ES-I3 (cell line): ENCODE measurements around the gene MUC6.

Experiments used
- H3K36me3 ChIP-seq: 2 replicates; pipeline ENCODE4 v1.6.1; 2013; ENCODE audit warnings: mild to moderate bottlenecking, low read length, control low read depth, moderate library complexity; ENCODE audit not compliant: insufficient read depth
- H3K4me1 ChIP-seq: 2 replicates; pipeline ENCODE4 v1.6.1; 2013; ENCODE audit warnings: mild to moderate bottlenecking, control low read depth, low read length; ENCODE audit not compliant: insufficient read depth
- H3K9ac ChIP-seq: 2 replicates; pipeline ENCODE4 v1.6.1; 2013; ENCODE audit warnings: low read depth, mild to moderate bottlenecking, low read length, moderate library complexity
- H3K9me3 ChIP-seq: 2 replicates; pipeline ENCODE4 v1.6.1; 2013; ENCODE audit warnings: mild to moderate bottlenecking, low read length, moderate library complexity; ENCODE audit not compliant: control insufficient read depth, insufficient read depth

Gene MUC6

DNA sequence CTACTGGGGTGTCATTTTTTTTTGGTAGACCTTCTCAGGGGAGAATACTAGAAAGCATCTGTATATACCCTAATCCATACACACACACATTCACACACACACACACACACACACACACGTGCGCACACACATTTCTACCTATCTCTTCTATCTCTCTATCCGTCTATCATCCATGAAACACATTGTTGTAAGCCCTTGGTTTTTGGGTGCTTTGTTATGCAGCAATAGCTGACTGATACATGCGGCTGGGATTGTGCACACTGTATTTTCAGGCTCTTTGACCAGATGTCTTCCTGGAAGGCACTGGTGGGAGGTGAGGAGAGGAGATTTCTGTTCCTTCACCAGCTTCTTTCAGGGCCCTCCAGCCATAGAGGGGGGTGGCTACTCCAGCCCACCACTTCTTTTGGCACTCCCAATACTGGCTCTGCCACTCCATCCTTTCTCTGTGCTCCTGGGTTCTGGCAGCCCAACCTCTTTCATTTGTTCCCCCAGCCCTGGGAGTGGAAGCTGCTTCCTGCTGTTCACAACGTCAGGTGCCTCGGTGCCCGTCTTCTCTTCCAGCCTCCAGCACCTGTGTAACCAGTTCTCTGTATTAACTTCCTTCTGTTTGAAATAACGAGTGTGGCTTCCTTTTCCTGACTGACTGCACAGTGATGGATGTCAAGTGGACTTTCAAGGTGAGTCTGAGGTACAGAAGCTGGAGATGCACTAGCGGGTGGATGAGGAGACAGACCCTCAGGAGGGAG is 25.7 kb upstream of the MUC6 start:
- Histone ChIP-seq H3K36me3 (no peaks in the 10 kb centered on the region), H3K9ac (no peak overlapping the region), H3K9me3 (no peaks in the 10 kb centered on the region; the same call in 1 of the 2 replicates), H3K4me1 (no peaks in the 10 kb centered on the region)

DNA sequence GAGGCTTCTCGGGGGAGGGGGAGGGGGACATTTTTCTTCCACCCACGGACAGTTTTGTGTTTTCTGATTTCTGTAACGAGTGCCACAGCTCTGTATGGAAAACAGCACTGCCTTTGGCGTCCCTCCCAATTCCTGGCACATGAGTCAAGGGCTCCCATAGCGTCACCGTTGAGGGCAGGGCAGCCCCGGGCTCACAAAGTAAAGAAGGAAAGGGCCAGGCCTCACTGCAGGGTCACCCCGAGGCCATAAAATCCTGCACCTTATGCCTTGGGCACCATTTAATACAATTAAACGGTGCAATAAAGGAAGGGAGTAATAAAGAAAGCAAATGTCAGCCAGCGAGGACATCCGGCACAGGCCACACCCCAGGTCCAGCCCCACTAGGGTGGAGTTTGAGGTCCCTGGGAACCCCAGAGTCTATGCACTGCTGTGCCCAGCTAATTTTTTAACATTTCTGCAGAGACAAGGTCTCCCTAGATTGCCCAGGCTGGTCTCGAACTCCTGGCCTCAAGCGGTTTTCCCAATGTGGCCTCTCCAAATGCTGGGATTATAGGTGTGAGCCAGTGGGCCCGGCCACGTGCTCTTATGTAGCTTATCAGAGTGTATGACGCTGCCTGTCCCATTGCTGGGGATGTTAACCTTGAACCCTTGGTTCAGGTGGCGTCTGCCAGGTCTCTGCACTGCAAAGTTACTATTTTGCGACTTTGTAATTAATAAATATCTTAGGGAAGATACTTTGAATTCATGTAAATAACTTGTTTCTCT is 24.5 kb upstream of the MUC6 start:
- no peaks in the 10 kb centered on the region for H3K36me3 ChIP-seq
- H3K9ac ChIP-seq, result no peak overlapping the region
- H3K4me1 ChIP-seq, result no peaks in the 10 kb centered on the region
- no peaks in the 10 kb centered on the region; the same call in 1 of the 2 replicates for H3K9me3 ChIP-seq

DNA sequence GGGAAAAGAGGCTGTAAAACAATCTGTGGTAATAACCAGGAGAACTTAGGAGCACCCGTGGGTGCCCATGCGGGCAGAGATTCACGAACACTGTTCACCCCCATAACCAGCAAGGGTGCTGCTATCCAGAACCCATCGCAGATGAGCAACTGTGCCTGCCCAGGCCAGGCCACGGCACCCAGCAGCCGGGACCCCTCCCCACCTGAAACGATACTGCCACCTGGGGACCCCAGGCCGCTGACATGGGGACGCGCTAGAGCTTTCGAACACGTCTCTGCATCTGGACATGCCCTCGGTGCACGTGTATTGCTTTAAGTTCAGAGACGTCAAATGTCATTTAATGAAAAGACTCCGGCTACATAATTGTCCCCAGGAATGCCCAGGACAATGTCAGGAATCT is 23.9 kb upstream of the MUC6 start:
- no peaks in the 10 kb centered on the region for H3K36me3 ChIP-seq

DNA sequence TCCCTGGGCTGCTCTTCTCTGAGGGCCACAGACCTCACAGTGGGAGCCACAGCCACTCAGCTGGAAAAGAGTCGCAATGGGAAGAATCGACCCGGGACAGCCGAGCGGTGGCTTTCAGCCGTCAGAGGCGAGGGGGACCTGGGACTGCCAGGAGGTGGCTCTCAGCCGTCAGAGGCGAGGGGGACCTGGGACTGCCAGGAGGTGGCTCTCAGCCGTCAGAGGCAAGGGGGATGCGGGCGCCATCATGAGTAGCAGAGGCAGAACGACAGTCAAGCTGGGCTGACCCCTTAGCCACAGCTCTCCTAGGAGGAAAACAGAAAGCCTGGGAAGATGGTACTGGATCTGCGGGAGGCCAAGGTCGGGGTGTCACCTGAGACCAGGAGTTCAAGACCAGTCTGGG is 23.2 kb upstream of the MUC6 start:
- no peak overlapping the region for H3K9ac ChIP-seq

More for the DNA sequence above, 23.9 kb upstream of the MUC6 start:
- Histone ChIP-seq H3K9ac (no peak overlapping the region), H3K4me1 (no peaks in the 10 kb centered on the region), H3K9me3 (no peaks in the 10 kb centered on the region; the same call in 1 of the 2 replicates)

DNA sequence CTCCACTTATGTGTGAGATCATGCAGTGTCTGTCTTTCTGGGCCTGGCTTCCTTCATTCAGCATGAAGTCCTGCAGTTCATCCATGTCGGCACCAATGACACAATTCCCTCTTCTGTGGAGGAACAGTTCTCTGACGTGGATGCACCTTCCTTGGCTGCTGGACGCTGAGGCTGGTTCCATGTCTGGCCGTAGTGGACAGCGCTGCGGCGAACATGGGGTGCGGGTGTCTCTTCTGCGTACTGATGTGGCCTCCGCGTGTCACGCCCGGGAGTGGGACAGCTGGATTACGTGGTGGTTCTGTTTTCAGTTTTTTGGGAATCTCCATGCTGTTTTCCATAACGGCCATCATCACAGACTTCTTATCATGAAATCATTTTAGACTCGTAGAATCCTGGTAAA is 21.3 kb upstream of the MUC6 start:
- Histone ChIP-seq H3K9ac (no peak overlapping the region), H3K36me3 (no peaks in the 10 kb centered on the region), H3K9me3 (no peaks in the 10 kb centered on the region), H3K4me1 (no peaks in the 10 kb centered on the region)

More for the DNA sequence above, 23.2 kb upstream of the MUC6 start:
- Histone ChIP-seq H3K4me1 (no peaks in the 10 kb centered on the region), H3K36me3 (no peaks in the 10 kb centered on the region), H3K9me3 (no peaks in the 10 kb centered on the region; the same call in 1 of the 2 replicates)

DNA sequence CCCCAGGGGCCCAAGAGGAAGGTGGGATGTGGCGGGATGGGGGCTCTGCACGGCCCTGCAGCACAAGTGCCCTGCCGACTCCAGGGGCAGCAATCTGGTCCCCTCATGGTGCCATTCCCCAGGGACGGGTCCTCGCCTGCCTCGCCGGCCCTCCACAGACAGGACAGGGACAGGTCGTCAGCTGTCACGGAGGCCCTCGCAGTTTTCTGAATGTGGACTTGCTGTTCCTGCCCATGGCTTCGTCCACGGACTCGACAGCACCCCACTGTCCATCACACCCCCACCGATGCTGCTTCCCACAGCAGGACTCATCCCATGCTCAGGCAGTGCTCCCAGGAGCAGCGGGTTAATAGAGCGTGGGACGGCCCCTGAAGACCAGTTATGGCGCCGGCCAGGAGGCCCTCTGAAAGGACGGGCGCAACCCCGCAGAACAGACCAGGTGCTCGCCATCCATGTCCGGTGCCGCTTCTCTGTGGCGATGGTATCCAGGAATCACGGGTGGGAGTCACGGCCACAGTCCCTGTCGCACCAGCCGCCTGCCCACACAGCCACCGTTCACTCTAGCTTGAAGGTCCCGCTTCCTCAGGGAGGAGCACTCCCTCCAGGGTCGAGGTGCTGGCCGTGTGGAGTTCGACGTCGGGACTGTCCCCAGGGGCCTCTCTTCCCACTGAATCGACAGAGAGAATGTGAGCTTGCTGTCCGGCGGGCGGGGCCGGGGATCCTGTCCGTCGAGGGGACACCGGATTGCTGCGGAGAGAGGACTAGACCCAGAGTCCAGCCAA is 19.7 kb upstream of the MUC6 start:
- Histone ChIP-seq H3K9ac (no peak overlapping the region), H3K9me3 (no peaks in the 10 kb centered on the region), H3K4me1 (no peaks in the 10 kb centered on the region), H3K36me3 (no peaks in the 10 kb centered on the region)

DNA sequence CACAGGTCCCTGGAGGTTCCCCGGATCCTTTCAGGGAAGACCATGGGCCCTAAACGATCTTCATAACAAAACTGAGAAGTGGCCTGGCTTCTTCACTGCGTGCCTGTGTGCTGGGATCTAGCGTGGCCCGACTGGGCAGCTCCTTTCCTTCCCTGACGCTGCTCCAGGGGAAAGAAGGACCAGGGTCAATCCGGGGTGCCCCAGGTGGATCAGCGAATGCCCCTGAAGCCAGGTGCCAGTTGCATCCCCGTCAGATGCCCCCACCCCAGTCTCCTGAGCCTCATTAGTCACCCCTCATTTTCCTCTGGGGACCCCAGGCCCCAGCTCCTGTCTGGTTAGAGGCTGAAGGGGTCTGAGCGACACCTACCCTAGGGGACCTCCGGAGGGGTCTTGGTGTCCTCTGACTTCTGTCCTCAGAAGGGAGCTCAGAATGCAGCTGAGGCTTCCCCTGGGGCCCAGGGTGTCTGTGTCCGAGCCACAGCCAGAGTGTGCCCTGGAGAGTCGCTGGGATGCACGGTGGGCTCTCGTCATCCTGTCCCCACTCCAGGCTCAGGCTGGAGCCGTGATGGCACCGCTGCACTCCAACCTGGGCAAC is 18.7 kb upstream of the MUC6 start:
- no peaks in the 10 kb centered on the region for H3K9me3 ChIP-seq
- H3K36me3 ChIP-seq, result no peaks in the 10 kb centered on the region
- H3K4me1 ChIP-seq, result no peaks in the 10 kb centered on the region
- no peak overlapping the region for H3K9ac ChIP-seq

DNA sequence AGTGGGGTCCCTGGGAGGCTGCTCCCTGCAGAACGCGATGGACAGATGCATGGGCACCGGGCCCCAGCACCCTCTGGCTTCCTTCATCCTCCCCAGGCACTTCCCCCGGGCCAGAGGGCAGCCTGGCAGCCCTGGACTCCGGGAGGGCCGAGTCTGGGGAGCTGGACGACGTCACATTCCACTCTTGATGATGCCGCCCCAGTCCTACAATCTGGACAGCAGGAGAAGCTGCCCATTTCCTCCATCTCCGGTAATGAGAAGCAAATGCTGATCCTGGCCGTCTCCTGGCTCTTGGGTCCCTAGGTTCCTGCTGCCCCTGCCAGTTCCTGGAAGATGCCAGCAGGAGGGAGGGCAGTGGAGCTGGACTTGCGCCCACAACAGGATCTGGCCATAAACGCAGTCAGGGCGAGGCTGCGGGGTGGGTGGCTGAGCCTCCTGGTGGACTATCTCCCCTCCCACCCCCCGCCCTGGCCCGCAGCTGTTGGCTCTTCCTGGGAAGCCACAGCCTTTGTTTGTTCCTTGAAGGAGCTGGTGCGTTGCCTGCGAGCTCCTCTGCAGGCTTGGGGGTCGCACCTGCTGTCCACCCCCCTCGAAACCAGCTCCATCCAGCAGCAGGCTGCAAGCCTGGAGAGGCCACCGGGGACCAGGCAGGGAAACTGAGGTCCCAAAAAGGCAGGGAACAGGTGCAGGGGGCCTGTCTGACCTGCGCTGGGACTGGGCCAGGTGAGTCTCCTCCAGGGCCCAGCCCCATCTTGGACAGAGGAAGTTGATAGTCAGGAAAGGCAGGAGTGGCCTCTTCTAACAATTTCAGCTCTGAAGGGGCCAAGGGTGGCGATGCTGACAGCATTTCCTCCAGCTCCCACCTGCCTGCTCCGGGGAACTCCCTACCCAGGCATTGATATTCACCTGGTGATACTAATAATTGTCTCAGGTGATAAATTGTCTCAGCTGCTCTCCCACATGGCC is 17.9 kb upstream of the MUC6 start:
- Histone ChIP-seq H3K9ac (no peak overlapping the region), H3K4me1 (no peaks in the 10 kb centered on the region), H3K9me3 (no peaks in the 10 kb centered on the region), H3K36me3 (no peaks in the 10 kb centered on the region)

GRCh38 chr11:1053121-1053901 is 16.8 kb upstream of the MUC6 start:
- no peaks in the 10 kb centered on the region for H3K36me3 ChIP-seq
- no peaks in the 10 kb centered on the region for H3K4me1 ChIP-seq
- H3K9ac ChIP-seq, result no peak overlapping the region
- no peaks in the 10 kb centered on the region for H3K9me3 ChIP-seq

DNA sequence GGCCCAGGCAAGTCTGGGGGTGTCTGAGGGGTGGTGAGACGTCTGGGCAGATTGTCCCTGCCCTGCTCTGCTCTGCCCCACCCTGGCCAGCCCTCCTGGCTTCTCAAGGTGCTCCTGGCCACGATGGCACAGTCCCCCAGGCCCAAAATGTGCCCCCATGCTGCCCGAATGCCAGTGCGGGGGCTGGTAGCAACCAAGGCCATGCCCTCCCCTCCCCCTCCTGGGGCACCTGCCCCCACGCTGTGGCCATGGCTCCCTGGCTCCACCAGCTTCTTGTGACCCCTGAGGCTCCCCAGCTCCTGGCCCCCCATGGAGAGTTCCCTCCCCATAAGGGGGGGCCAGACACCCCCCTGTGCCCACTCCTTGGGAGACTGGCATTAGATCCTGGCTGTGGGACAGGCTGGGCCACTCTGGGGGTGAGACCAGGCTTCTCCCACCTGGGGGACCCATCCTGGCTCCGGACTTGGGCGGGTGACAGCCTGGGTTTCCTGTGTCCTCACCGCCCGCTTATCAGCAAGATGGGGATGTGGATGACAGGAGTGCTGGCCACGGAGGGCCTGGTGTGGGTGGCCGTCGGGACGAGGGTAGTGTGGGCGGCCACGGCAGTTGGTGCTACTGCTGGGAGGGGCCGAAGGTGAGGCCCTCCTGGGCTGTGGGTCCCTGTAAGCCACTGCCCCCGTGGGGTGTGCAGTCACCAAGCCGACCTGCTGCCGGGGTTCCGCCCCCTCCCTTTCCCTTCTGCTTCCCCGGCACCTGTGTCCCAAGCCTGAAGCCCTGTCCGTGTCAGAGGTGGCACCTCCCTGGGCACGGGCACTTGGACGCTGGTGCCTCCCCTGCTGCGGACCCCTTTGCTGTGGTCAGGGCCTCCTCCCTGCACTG is 15.9 kb upstream of the MUC6 start:
- H3K36me3 ChIP-seq, result no peaks in the 10 kb centered on the region
- H3K4me1 ChIP-seq, result no peaks in the 10 kb centered on the region
- H3K9ac ChIP-seq, result no peak overlapping the region
- no peaks in the 10 kb centered on the region for H3K9me3 ChIP-seq

DNA sequence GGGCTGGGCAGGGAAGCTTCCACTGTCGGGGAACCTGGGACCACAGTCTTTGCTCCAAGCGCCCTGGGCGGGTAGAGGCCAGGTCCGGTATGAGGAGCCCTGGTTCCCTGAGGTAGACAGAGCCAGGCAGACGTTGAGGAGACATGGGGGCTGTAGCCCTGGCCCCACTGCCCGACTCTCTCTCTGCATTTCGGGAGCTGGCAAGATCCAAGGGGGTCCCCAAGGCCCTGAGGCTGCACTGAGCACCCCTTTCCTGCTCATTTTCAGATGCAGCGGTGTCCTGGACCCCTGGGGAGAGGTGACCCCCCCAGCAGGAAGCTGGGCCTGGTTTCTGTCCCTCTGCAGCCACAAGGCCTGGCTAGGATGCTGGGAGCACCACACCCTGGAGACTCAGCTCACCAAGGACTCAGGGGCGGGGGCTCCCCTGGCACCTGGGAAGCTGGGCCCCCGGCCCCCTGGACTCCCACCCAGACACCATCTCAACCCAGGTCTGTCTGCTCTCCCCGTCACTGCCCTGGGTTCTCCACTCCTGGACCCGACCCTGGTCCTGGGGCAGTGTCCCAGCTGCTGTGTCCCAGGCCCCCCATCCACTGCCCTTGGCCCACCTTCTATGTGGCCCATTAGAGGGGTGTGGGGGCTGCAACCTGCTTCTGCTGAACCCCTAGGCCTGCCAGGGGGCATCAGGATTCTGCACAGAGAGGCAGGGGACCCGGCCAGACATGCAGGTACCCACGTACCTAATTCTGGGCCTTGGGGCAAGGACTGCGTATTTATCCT is 15.0 kb upstream of the MUC6 start:
- Histone ChIP-seq H3K9ac (no peak overlapping the region), H3K4me1 (no peaks in the 10 kb centered on the region), H3K36me3 (no peaks in the 10 kb centered on the region), H3K9me3 (no peaks in the 10 kb centered on the region)
